GM12872 (cell line): Measurements from ENCODE around the gene ARHGEF26.

Source experiments
- TF ChIP-seq, protein P1 (sequence below): IDR thresholded peaks from 3 replicates; pipeline ENCODE4 v1.5.1; 2011; ENCODE audit warnings: low read depth, mild to moderate bottlenecking, low read length, moderate library complexity; ENCODE audit not compliant: insufficient read depth

Gene ARHGEF26

DNA sequence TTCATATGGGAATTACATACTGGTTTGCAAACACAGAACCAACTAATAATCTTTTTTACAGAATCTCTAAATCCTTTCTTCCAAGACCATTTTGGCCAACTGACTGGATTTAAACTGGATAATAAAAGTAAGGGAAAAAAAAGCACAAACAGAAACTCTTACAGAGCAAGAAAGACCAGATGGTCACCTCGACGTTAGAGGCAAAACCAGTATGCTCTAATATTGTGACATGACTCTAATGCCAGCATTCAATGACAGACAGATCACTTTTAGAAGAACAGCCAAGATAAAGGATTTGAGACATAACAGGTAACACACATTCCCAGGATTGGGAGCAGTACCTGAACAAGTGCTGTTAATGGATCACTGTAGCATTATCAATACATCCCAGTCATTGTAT is 152.2 kb downstream of the ARHGEF26 start:
- TF ChIP-seq, protein P1, sequence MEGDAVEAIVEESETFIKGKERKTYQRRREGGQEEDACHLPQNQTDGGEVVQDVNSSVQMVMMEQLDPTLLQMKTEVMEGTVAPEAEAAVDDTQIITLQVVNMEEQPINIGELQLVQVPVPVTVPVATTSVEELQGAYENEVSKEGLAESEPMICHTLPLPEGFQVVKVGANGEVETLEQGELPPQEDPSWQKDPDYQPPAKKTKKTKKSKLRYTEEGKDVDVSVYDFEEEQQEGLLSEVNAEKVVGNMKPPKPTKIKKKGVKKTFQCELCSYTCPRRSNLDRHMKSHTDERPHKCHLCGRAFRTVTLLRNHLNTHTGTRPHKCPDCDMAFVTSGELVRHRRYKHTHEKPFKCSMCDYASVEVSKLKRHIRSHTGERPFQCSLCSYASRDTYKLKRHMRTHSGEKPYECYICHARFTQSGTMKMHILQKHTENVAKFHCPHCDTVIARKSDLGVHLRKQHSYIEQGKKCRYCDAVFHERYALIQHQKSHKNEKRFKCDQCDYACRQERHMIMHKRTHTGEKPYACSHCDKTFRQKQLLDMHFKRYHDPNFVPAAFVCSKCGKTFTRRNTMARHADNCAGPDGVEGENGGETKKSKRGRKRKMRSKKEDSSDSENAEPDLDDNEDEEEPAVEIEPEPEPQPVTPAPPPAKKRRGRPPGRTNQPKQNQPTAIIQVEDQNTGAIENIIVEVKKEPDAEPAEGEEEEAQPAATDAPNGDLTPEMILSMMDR, result no peak

GRCh38 chr3:154274348-154274747 is 153.2 kb downstream of the ARHGEF26 start:
- TF ChIP-seq, protein P1, result no peak

GRCh38 chr3:154275292-154275691 is 154.1 kb downstream of the ARHGEF26 start:
- TF ChIP-seq, protein P1, result no peak

- TF ChIP-seq, protein P1, result no peak
These were observed 154.8 kb downstream of the ARHGEF26 start for GRCh38 chr3:154275965-154276364.

- TF ChIP-seq, protein P1, result no peak
These were observed 159.0 kb downstream of the ARHGEF26 start for GRCh38 chr3:154280161-154280560.

DNA sequence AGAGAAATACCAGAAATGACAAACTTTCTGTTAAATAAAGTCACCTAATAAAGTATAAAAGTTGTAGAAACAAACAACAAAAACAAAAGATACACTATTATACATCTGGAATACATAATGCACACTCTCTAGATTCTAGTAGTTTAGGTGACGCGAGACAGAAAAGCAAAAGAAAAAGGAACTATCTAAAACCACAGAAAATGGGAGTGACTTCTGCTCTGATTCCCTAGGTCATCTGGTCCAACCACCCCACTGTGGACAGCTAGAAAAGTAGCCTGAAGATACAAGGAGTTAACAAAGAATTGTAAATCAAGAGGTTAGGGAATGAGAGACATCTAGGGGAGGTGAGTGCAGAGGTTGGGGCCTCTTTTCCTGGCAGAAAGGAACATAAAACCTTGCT is 164.0 kb downstream of the ARHGEF26 start:
- TF ChIP-seq, protein P1, result no peak

GRCh38 chr3:154290187-154290586 is 169.0 kb downstream of the ARHGEF26 start:
- TF ChIP-seq, protein P1, result no peak

DNA sequence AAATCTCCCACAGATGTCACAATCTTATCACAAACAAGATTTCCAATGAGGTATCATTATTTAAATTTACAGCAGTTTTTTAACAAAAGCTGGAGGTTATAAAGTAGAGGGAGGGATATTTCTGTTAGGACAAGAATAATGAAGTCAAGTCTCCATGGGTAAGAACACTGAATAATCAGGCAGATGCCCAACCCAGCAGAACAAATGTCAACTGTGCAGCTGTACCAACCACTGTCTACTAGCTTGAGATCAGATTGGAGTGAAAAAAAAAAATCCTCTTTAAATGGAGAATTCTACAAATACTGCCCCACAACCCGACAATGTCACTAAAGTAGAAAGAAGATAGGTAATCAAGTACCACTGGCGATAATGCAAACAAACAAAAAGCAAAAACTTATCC is 172.8 kb downstream of the ARHGEF26 start:
- TF ChIP-seq, protein P1, result no peak
